IPS-15b (cell line): Measurements from ENCODE around the gene PTX4.
A peak's percentile ranks its signal among the peaks of the same experiment; 100 is the strongest.

Experiments used
- H3K27me3 ChIP-seq: one replicate; pipeline ENCODE4 v1.6.1; 2013; ENCODE audit warnings: low read length; ENCODE audit not compliant: control insufficient read depth, insufficient read depth
- H3K36me3 ChIP-seq: one replicate; pipeline ENCODE4 v1.6.1; 2013; ENCODE audit warnings: low read length; ENCODE audit not compliant: control insufficient read depth, insufficient read depth
- H3K4me1 ChIP-seq: one replicate; pipeline ENCODE4 v1.6.1; 2013; ENCODE audit warnings: mild to moderate bottlenecking, low read length; ENCODE audit not compliant: control insufficient read depth, insufficient read depth
- H3K4me3 ChIP-seq: one replicate; pipeline ENCODE4 v1.5.1; 2013; ENCODE audit warnings: low read depth, low read length
- H3K9ac ChIP-seq: one replicate; pipeline ENCODE4 v1.6.1; 2013; ENCODE audit warnings: low read depth, mild to moderate bottlenecking, low read length
- H3K9me3 ChIP-seq: one replicate; pipeline ENCODE4 v1.6.1; 2013; ENCODE audit warnings: mild to moderate bottlenecking, low read length; ENCODE audit not compliant: control insufficient read depth, insufficient read depth

PTX4 gene

DNA sequence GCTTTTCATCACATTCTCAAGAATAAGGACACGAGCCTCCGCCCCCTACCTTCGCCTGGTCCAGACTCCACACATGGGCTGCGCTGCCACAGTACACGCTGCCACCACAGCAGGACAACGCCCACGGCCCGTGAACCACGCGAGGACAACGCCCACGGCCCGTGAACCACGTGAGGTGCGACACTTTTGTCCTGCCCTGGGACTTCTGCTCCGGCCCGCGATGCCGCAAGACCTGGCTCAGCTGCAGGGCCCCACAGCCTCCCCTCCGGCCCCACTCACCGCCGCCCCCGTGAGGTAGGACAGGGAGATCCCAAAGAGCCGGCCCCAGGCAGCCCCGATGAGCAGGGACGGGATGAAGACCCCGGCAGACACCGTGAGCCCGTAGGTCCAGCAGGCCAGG is 38.5 kb downstream of the PTX4 start:
- no peaks in the 10 kb centered on the region for H3K27me3 ChIP-seq
- no peak overlapping the region for H3K9ac ChIP-seq
- H3K9me3 ChIP-seq: no peaks in the 10 kb centered on the region
- H3K4me1 ChIP-seq: no peaks in the 10 kb centered on the region
- H3K4me3 ChIP-seq: no peak overlapping the region
- H3K36me3 ChIP-seq: peaks cover 56% of the 10 kb centered on the region

DNA sequence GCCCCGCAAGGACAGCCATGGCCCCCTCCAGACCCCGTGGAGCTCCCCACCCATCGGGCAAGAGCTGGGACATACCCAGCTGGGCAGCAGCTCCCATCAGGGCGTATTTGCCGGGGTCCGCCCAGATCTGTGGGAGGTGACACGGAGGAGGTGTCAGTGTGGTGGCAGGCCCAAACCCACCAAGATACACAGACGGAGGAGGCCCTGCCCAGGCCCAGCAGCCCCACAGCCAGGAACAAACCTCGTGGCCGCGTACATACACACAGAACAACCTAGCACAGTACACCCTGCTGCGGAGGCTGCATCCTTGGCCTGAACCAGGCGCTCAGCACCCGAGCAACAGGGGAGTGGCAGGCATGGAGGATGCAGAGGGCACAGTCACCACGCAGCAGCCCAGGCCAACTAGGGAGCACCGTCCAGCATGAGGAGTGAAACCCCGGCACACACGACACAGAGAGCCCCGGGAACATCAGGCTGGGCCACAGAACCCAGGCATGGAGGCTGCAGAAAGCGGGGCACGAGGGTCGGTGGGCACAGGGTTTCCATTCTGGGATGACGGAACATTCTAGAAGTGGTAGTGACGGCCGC is 39.4 kb downstream of the PTX4 start:
- Histone ChIP-seq H3K4me1 (no peaks in the 10 kb centered on the region), H3K4me3 (no peak overlapping the region), H3K36me3 (peaks cover 49% of the 10 kb centered on the region), H3K27me3 (no peaks in the 10 kb centered on the region), H3K9ac (no peak overlapping the region), H3K9me3 (no peaks in the 10 kb centered on the region)

- no peaks in the 10 kb centered on the region for H3K27me3 ChIP-seq
- H3K9ac ChIP-seq: no peak overlapping the region
- peaks cover 48% of the 10 kb centered on the region for H3K36me3 ChIP-seq
- no peaks in the 10 kb centered on the region for H3K4me1 ChIP-seq
- H3K4me3 ChIP-seq: no peak overlapping the region
- H3K9me3 ChIP-seq: no peaks in the 10 kb centered on the region
Measured at GRCh38 chr16:1448536-1449116, 40.1 kb downstream of the PTX4 start.

- no peak overlapping the region for H3K9ac ChIP-seq
- H3K36me3 ChIP-seq: peaks cover 44% of the 10 kb centered on the region
- no peaks in the 10 kb centered on the region for H3K27me3 ChIP-seq
- H3K9me3 ChIP-seq: no peaks in the 10 kb centered on the region
- H3K4me3 ChIP-seq: no peak overlapping the region
- H3K4me1 ChIP-seq: no peaks in the 10 kb centered on the region
Measured at GRCh38 chr16:1447965-1448364, 40.8 kb downstream of the PTX4 start.

DNA sequence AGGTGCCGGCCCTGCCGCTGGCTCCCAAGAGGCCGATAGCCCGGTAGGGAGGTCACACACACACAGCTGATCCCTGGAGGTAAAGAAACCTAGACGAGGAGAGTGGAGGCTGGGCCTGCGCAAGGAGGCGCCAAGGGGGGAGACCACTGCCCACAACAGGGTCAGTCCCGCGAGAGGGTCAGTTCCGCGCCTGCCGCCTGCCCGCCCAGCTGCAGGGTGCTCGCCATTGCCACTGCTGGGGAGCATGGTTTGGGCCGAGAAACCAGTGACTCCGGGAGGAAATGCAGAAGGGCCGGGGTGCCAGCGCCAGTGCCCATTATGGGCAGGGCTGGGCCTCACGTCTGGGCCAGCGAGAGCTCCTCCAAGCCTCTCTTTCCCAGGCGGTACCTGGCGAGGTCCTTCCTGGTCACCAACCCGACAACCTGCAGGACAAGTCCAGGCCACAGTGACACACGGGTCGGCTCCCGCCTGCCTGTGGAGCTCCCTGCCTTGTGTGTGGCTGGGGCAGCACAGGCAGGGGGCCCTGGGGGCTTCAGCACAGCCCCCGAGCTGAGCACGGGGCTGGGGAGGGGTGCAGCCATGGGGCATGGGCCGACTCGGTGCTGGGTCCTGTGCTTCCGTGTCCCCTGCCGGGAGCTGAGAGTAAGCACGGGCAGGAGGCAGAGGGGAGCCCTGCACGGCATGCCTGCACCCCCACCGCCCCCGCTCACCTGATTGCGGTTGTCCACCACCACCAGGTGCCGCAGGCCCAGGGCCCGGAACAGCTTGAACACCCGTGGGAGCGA is 42.3 kb downstream of the PTX4 start:
- peaks cover 33% of the 10 kb centered on the region for H3K36me3 ChIP-seq
- H3K4me1 ChIP-seq: no peaks in the 10 kb centered on the region
- no peak overlapping the region for H3K9ac ChIP-seq
- H3K9me3 ChIP-seq: no peaks in the 10 kb centered on the region
- H3K27me3 ChIP-seq: no peaks in the 10 kb centered on the region
- no peak overlapping the region for H3K4me3 ChIP-seq

DNA sequence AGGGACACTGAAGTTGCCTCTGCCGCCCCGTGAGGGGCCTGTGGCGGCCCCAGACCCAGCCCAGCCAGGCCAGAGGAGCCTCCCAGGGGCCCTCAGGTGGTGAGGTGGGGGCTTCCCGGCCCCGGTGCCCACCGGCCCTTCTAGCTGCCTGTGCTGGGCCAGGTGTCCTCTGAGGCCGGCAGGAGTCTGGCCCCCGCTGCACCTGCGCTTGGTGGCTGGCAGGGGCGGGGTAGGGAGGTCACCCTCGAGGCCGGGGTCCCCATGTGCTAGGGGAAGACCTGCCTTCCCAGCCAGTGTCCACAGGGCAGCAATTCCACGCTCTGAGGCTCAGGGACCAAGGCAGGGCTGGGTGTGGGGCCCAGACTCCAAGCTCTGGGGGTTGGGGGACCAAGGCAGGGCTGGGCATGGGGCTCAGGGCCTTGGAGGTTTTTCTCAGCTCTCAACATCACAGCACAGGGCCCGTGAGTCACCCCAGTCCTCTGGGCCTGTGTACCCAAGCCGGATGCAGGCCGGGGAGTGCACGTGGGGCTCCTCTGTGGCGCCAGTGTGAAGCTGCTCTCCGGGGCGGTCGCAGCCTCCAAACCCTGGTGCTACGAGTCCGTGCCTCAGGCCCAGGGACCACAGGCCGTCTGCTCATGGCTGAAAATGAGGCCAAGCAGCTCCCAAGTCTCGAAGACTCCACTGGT is 43.1 kb downstream of the PTX4 start:
- Histone ChIP-seq H3K4me3 (no peak overlapping the region), H3K9ac (no peak overlapping the region), H3K4me1 (no peaks in the 10 kb centered on the region), H3K27me3 (no peaks in the 10 kb centered on the region), H3K36me3 (peaks cover 28% of the 10 kb centered on the region), H3K9me3 (no peaks in the 10 kb centered on the region)

GRCh38 chr16:1444730-1445517 is 43.8 kb downstream of the PTX4 start:
- Histone ChIP-seq H3K4me1 (no peaks in the 10 kb centered on the region), H3K9ac (no peak overlapping the region), H3K36me3 (peaks cover 28% of the 10 kb centered on the region), H3K4me3 (no peak overlapping the region), H3K27me3 (no peaks in the 10 kb centered on the region), H3K9me3 (no peaks in the 10 kb centered on the region)

DNA sequence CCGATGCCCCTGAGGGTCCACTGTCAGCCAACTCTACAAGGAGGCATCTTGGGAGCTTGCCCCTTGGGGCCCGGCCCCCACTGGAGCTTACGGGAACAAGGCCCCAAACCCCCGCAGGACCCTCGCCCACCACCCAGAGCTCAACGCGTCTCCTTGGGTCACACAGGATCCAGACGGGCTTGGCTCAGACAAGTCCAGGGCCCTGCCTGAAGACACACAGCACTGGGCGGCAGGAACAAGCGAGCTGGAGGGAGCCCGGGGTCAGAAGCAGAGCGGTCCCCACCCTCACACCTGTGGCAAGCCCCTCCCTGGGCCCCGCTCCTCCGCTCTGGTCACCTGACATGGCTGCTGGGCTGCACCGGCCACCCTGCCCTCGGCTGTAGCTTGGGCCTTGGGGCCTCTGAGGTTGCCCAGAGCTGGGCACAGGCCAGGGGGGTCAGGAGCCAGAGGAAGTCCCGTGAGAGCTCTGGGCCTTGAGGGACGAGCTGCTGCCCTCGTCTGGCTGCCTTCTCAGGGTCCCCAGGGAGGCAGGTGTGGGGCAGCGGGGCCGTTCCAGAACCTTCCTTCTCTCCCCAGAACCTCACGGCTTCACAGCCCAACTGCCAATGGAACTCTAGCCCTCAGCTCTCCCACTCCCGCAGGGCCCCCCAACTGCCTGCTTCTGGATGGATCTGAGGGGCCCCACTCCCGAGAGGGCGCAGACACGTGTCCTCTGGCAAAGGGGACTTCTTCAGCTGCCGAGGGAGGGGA is 44.6 kb downstream of the PTX4 start, which contains the start of gene CCDC154:
CCDC154 (minus strand) TSS at position 577 of the 750 bp plus-strand sequence; CDS start at position 343, 234 bp downstream.
- no peaks in the 10 kb centered on the region for H3K4me1 ChIP-seq
- H3K36me3 ChIP-seq: peaks cover 28% of the 10 kb centered on the region
- H3K9me3 ChIP-seq: no peaks in the 10 kb centered on the region
- H3K9ac ChIP-seq: no peak within 1 kb of the TSS
- no peaks in the 10 kb centered on the region for H3K27me3 ChIP-seq
- H3K4me3 ChIP-seq: no peak within 1 kb of the TSS

DNA sequence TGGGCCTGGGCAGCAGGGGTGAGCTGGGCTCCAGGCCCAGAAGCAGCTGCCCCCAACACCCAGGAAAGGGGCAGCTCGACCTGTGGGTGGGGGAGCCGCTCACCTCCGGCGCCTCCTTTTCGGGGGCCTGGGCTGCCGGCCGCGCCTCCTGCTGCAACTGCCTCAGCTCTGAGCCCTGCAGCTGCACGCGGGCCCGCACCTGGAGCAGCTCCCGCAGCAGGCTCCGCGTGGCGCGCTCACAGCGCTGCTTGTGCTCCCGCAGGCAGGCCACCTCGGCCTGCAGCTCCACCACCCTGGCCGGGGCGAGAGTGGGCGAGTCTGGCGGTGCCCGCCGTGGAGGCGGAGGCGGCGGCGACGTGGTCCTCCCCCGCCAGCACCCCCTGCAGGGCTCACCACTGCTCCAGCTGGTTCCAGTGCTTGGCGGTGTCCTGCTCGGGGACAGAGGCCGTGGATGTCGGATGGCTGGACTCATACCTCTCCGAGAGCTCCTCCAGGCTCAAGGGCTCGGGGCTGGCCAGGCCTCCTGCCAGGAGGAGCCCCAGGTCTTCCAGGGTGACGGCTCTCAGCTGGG is 45.3 kb downstream of the PTX4 start:
- Histone ChIP-seq H3K9ac (peak overlapping the region; percentile 5), H3K4me3 (no peak overlapping the region), H3K27me3 (no peaks in the 10 kb centered on the region), H3K9me3 (no peaks in the 10 kb centered on the region), H3K4me1 (no peaks in the 10 kb centered on the region), H3K36me3 (peaks cover 26% of the 10 kb centered on the region)

- Histone ChIP-seq H3K4me3 (no peak overlapping the region), H3K36me3 (peaks cover 20% of the 10 kb centered on the region), H3K9me3 (no peaks in the 10 kb centered on the region), H3K9ac (no peak overlapping the region), H3K4me1 (no peaks in the 10 kb centered on the region), H3K27me3 (no peaks in the 10 kb centered on the region)
Measured at GRCh38 chr16:1442697-1443096, 46.0 kb downstream of the PTX4 start.
